Fibroblast of peridontal ligament (primary cell): Measurements from ENCODE around the gene FIZ1.
A peak's percentile ranks its signal among the peaks of the same experiment; 100 is the strongest.
"Not testable (repeated sequence)": the region's sequence is repeated elsewhere in the genome, so short reads cannot be mapped to it uniquely, and the experiment has no call there.

ENCODE experiments used
- DNase-seq: peaks from one replicate; pipeline ENCODE4 v3.0.0-alpha.2; 2010; ENCODE audit errors: extremely low read depth

Gene FIZ1

GRCh38 chr19:55578031-55578760, 21.1 kb downstream of the FIZ1 start:
- DNase-seq = no peak

GRCh38 chr19:55576746-55577145, 22.6 kb downstream of the FIZ1 start:
- no peak for DNase-seq

- DNase-seq = not testable (repeated sequence)
These were observed 25.4 kb downstream of the FIZ1 start for GRCh38 chr19:55573929-55574328.

- not testable (repeated sequence) for DNase-seq
These were observed 29.8 kb downstream of the FIZ1 start for GRCh38 chr19:55569477-55569876.

- no peak for DNase-seq
These were observed 31.5 kb downstream of the FIZ1 start for GRCh38 chr19:55567708-55568328.

- DNase-seq = no peak
These were observed 32.5 kb downstream of the FIZ1 start for GRCh38 chr19:55566823-55567222.

GRCh38 chr19:55563261-55563690, 36.0 kb downstream of the FIZ1 start:
- peak; percentile 14 for DNase-seq

- DNase-seq = no peak
These were observed 39.6 kb downstream of the FIZ1 start for GRCh38 chr19:55559684-55560083.

- no peak for DNase-seq
These were observed 44.6 kb downstream of the FIZ1 start for GRCh38 chr19:55554741-55555152.

- DNase-seq = no peak
These were observed 45.0 kb downstream of the FIZ1 start for GRCh38 chr19:55554302-55554701.

GRCh38 chr19:55553217-55554182, 45.8 kb downstream of the FIZ1 start:
- DNase-seq = peak; percentile 26

GRCh38 chr19:55552620-55553019, 46.7 kb downstream of the FIZ1 start:
- DNase-seq = peak; percentile 73

GRCh38 chr19:55552206-55552605, 47.1 kb downstream of the FIZ1 start:
- DNase-seq = no peak

GRCh38 chr19:55550321-55550650, 49.0 kb downstream of the FIZ1 start:
- DNase-seq = no peak

GRCh38 chr19:55549500-55550320, 49.6 kb downstream of the FIZ1 start:
- peak; percentile 89 for DNase-seq

- no peak for DNase-seq
These were observed 52.3 kb downstream of the FIZ1 start for GRCh38 chr19:55546822-55547614.

GRCh38 chr19:55546011-55546410, 53.3 kb downstream of the FIZ1 start:
- no peak for DNase-seq

GRCh38 chr19:55545443-55545842, 53.9 kb downstream of the FIZ1 start, which contains the start of gene SBK3:
SBK3 (minus strand) TSS chr19:55545543; CDS start chr19:55545543, 0 bp downstream.
- DNase-seq = no peak

GRCh38 chr19:55544776-55545439, 54.4 kb downstream of the FIZ1 start:
- no peak for DNase-seq

- no peak for DNase-seq
These were observed 55.3 kb downstream of the FIZ1 start for GRCh38 chr19:55544014-55544413.
